ENCODE results near the gene IL1R2.

The IL1R2 gene

GRCh38 chr2:101991721-101992145 is at the start of gene IL1R2:
Gene IL1R2 (plus strand): TSS chr2:101991960. CDS start chr2:102008576, 16,616 bp downstream.
- TF ChIP-seq CTCF (conservative IDR thresholded peaks at IDR 0.05), result no peak

GRCh38 chr2:101942851-101943250 is 48.9 kb upstream of the IL1R2 start:
- no peak for TF ChIP-seq CTCF (conservative IDR thresholded peaks at IDR 0.05)
- no peak overlapping the region for H3K27ac ChIP-seq

More at GRCh38 chr2:101991721-101992145, at the start of gene IL1R2:
- H3K27ac ChIP-seq, result no peak within 1 kb of the TSS

GRCh38 chr2:101946372-101947039 is 45.3 kb upstream of the IL1R2 start:
- TF ChIP-seq CTCF (conservative IDR thresholded peaks at IDR 0.05), result no peak
- no peak overlapping the region for H3K27ac ChIP-seq

GRCh38 chr2:101947374-101947773 is 44.4 kb upstream of the IL1R2 start:
- no peak for TF ChIP-seq CTCF (conservative IDR thresholded peaks at IDR 0.05)
- H3K27ac ChIP-seq, result no peak overlapping the region

GRCh38 chr2:101948625-101949155 is 43.1 kb upstream of the IL1R2 start:
- TF ChIP-seq CTCF (conservative IDR thresholded peaks at IDR 0.05), result no peak
- no peak overlapping the region for H3K27ac ChIP-seq

- H3K27ac ChIP-seq, result no peak overlapping the region
- no peak for TF ChIP-seq CTCF (conservative IDR thresholded peaks at IDR 0.05)
These were observed 42.5 kb upstream of the IL1R2 start for GRCh38 chr2:101949304-101949703.

GRCh38 chr2:101951296-101951695 is 40.5 kb upstream of the IL1R2 start:
- TF ChIP-seq CTCF (conservative IDR thresholded peaks at IDR 0.05), result no peak
- H3K27ac ChIP-seq, result no peak overlapping the region
